Activated T-helper 17 cell treated with anti-CD3 and anti-CD28 coated beads, Interleukin-2, amount 50 U/mL, for 72 hours (primary cell): ENCODE results near the gene ANO2. TPM values are rescaled to one million over a fixed set of nuclear protein-coding genes. Genes with fewer than 3 reads are reported as not detected.

Source experiments
- ATAC-seq: fragments of 150-1000 bp; cut with Tn5 transposase; replicated peaks from 2 replicates; pipeline ENCODE4 v1.10.0; 2021; ENCODE audit warnings: mild to moderate bottlenecking, moderate library complexity
- H3K27ac Mint-ChIP-seq: one replicate; pipeline ENCODE4 v1.8.0; 2022; ENCODE audit warnings: mixed read lengths
- H3K27me3 Mint-ChIP-seq: one replicate; pipeline ENCODE4 v1.8.0; 2022; ENCODE audit warnings: mixed read lengths
- H3K36me3 Mint-ChIP-seq: one replicate; pipeline ENCODE4 v1.8.0; 2022; ENCODE audit warnings: low read depth, mild to moderate bottlenecking, mixed read lengths
- H3K4me1 Mint-ChIP-seq: one replicate; pipeline ENCODE4 v1.8.0; 2022; ENCODE audit warnings: mixed read lengths
- H3K4me3 Mint-ChIP-seq: one replicate; pipeline ENCODE4 v1.8.0; 2022; ENCODE audit warnings: mild to moderate bottlenecking, mixed read lengths
- H3K9me3 Mint-ChIP-seq: one replicate; pipeline ENCODE4 v1.8.0; 2022; ENCODE audit warnings: mixed read lengths
- total RNA-seq, 2 donors: library from RNA; stranded (reverse); gene quantifications; one replicate each; pipeline ENCODE4 v1.2.3, GENCODE V29; 2022

The ANO2 gene
- total RNA-seq, 2 donors from 2014 or later, result not detected

DNA sequence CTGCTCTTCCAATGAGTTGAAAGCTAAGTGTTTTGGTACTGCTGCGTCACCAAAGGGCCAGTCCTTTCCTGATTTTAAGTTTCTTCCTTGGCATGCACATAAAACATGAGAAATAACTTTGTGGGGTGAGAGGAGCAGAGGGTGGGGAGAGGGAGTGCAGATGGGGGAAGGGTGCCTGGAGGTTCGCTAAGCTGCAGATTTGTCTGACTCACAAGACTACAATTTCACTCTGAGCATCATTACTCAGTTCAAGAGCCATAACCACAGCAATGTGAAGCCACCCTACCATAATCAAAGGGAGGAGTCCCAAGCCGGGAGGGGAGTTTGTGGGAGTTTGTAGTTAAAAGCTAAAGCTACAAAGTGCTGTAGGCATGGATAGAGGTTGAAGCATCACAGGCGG is 136.1 kb downstream of the ANO2 start:
- no peaks in the 10 kb centered on the region for H3K4me1 Mint-ChIP-seq
- no peak for ATAC-seq
- no peak overlapping the region for H3K27ac Mint-ChIP-seq
- H3K4me3 Mint-ChIP-seq, result no peak overlapping the region
- no peaks in the 10 kb centered on the region for H3K9me3 Mint-ChIP-seq
- peaks cover 7% of the 10 kb centered on the region for H3K27me3 Mint-ChIP-seq
- no peaks in the 10 kb centered on the region for H3K36me3 Mint-ChIP-seq

DNA sequence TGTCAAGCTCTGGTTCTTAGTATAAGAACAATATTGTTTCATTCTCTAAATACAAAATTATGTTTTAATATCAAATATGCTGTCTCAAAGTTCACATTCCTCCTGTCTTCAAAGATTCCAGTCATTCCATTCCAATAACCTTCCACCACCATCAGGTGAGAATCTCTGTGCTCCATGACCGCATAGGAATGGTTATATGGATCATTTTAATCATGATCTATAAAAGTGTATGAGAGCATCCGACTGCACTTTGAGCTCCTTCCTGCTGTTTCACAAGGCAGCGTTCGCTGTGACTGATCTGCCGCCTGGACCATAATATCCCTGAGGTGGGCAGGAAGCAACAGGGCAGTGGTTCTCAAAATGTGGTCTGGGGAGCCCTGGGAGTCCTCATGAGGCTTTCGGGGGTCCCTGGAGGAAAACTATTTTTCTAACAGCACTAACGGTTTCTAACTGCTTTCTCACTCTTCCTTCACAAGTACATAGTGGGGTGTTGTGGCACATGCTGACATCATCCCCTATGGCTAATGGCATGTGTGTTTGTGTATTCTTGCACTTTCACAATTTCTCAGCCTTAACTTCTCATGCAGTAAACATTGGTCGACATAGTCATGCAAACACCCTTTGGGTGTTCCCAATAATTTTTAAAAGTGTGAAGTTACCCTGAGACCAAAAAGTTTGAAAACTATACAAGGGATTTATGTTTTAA is 137.4 kb downstream of the ANO2 start:
- no peaks in the 10 kb centered on the region for H3K36me3 Mint-ChIP-seq
- no peaks in the 10 kb centered on the region for H3K9me3 Mint-ChIP-seq
- no peak overlapping the region for H3K27ac Mint-ChIP-seq
- H3K4me1 Mint-ChIP-seq, result no peaks in the 10 kb centered on the region
- no peak overlapping the region for H3K4me3 Mint-ChIP-seq
- peaks cover 6% of the 10 kb centered on the region for H3K27me3 Mint-ChIP-seq
- ATAC-seq, result no peak

DNA sequence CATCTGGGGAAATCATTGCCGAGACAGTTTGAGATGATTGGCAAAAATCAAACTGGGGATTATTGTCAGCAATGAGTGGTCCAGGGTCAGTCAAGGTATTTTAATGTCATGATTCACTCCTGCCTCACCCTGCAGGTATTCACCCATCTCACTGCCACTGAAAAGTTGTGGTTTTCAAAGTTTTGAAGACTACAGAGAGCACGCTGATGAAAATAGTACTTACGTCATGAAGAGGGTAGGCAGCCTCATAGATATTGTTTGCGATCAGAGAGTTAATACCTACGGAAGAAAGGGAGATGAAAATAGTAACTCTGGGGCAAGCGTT is 138.0 kb downstream of the ANO2 start:
- Mint-ChIP-seq H3K9me3 (no peaks in the 10 kb centered on the region), H3K4me1 (no peaks in the 10 kb centered on the region), H3K4me3 (no peak overlapping the region), H3K27ac (no peak overlapping the region), H3K36me3 (no peaks in the 10 kb centered on the region), H3K27me3 (peaks cover 6% of the 10 kb centered on the region)
- no peak for ATAC-seq

DNA sequence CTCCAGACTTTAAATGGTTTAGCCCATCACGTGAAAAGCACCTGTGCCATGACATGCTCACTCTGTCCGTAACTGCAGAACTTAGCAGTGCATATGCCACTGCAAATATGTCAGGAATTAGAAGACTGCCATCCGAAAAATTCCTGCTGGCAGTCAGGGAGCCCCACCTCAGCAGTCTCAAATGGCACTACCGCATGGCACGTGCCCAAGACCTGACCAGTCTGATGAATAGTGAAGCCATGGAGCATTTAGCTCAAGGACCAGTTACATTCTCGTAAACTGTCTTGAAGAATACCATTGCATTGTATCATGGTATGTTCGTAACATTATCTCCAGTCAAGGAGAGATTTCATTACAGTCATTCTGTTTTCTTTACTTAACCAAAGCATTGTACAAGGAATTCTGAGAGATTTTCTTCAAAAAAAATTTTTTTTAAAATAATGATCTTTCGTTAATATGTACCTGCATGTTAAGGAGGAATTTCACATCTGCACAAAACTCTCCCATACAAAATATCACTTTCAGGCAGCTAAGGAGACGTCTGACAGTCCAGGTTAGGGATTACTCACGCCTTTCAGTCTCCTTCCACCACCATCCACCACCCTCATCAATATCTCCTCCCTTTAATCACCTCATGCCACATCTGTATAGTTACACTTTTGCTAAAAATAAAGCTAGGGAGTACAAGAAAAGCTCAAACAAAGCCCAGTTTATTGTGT is 138.5 kb downstream of the ANO2 start:
- Mint-ChIP-seq H3K4me3 (no peak overlapping the region), H3K27me3 (peaks cover 6% of the 10 kb centered on the region), H3K4me1 (no peaks in the 10 kb centered on the region), H3K36me3 (no peaks in the 10 kb centered on the region), H3K27ac (no peak overlapping the region), H3K9me3 (no peaks in the 10 kb centered on the region)
- ATAC-seq, result no peak

DNA sequence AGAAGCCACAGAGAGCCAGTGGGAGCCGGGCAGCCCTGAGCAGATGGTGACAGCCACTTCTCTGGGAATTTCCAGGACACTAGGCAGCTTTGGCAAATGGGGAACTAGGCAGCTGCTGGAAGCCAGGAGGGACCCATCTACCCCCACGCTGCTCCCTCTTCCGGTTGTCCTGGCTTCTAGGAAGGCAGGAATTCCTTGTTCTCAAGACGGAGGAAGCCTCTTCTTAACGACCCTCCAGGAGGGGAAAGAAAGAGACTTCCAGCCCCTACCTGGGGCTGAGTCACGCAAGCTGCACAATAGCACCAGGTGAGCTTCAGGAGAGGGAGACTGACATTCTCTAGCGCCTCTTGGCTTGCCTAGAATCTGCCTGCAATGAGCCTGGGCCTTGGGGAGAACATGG is 141.5 kb downstream of the ANO2 start:
- ATAC-seq, result no peak
- H3K9me3 Mint-ChIP-seq, result no peaks in the 10 kb centered on the region
- no peaks in the 10 kb centered on the region for H3K4me1 Mint-ChIP-seq
- H3K4me3 Mint-ChIP-seq, result no peak overlapping the region
- peaks cover 18% of the 10 kb centered on the region for H3K27me3 Mint-ChIP-seq
- H3K27ac Mint-ChIP-seq, result no peak overlapping the region
- H3K36me3 Mint-ChIP-seq, result no peaks in the 10 kb centered on the region

DNA sequence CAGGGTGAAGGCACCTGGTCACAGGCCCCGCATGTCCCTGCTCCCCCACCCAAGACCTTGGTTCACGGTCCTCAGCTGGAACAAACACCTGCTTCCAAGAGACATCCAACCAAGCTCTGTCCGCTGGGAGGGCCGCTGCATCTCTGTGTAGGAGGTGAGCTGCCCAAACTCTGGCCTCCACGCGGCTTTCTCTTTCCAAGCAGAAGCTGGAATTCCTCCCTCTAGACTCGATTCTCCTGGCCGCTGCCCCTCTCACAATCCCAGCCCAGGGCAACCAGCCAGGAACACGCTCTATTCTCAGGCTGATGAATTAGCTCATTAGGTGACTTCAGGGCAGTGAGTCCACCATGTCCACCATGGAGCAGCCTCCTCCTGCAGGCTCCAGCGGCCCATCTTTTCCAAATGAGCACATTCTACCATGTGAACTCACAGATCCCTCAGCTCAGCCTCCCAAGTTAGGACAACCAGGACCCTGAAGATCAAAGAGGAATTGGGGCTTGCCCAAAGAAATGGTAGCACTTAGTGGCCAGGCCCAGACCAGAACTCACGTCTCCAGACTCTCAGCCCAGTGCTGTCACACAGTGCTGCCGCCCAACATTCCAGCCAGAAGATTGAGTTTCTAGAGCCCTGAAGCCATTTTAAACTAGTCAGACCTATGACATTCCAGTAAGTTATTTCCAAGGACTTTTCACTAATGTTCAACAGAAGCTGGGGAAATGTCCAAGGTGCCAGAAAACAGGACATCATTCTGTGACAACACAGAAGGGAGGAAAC is 146.6 kb downstream of the ANO2 start:
- H3K4me3 Mint-ChIP-seq, result no peak overlapping the region
- peaks cover 22% of the 10 kb centered on the region for H3K27me3 Mint-ChIP-seq
- no peaks in the 10 kb centered on the region for H3K9me3 Mint-ChIP-seq
- H3K27ac Mint-ChIP-seq, result no peak overlapping the region
- no peak for ATAC-seq
- no peaks in the 10 kb centered on the region for H3K4me1 Mint-ChIP-seq
- no peaks in the 10 kb centered on the region for H3K36me3 Mint-ChIP-seq

DNA sequence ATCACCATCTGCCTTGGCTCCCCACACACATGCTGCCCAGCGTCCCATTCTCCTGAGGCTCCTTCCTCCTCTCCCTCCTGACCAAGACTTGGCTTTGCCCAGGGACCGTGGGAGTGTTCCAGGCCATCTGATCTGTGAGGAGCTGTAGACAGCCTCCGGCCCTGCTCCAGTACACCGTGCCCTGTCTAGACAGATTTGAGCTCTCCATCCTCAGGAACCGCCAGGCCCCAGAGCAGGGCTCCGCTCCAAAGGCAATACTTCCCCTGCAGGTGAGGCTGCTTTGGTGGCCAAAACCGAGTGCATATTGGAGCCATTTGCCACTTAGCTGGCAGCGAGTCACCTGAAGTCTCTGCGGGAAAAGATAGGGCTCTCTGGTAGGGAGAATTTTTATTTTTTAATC is 147.4 kb downstream of the ANO2 start:
- H3K36me3 Mint-ChIP-seq, result no peaks in the 10 kb centered on the region
- H3K27ac Mint-ChIP-seq, result no peak overlapping the region
- no peaks in the 10 kb centered on the region for H3K4me1 Mint-ChIP-seq
- ATAC-seq, result no peak
- H3K27me3 Mint-ChIP-seq, result peaks cover 22% of the 10 kb centered on the region
- no peak overlapping the region for H3K4me3 Mint-ChIP-seq
- no peaks in the 10 kb centered on the region for H3K9me3 Mint-ChIP-seq

DNA sequence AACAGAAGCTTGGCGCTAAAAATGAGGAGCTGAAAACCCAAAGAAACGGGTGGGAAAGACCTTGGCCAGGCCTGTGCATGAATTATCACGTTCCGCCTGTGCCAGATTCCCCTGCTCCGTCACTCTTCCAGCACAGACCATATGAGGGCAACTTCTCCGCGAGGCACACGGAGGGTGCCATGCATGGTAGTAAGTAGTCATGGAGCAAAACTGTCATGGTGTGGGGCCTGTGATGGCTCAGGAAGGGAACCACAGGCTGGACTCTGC is 148.2 kb downstream of the ANO2 start:
- no peak for ATAC-seq
- Mint-ChIP-seq H3K4me1 (no peaks in the 10 kb centered on the region), H3K27ac (no peak overlapping the region), H3K27me3 (peaks cover 28% of the 10 kb centered on the region), H3K9me3 (no peaks in the 10 kb centered on the region), H3K4me3 (no peak overlapping the region), H3K36me3 (no peaks in the 10 kb centered on the region)

DNA sequence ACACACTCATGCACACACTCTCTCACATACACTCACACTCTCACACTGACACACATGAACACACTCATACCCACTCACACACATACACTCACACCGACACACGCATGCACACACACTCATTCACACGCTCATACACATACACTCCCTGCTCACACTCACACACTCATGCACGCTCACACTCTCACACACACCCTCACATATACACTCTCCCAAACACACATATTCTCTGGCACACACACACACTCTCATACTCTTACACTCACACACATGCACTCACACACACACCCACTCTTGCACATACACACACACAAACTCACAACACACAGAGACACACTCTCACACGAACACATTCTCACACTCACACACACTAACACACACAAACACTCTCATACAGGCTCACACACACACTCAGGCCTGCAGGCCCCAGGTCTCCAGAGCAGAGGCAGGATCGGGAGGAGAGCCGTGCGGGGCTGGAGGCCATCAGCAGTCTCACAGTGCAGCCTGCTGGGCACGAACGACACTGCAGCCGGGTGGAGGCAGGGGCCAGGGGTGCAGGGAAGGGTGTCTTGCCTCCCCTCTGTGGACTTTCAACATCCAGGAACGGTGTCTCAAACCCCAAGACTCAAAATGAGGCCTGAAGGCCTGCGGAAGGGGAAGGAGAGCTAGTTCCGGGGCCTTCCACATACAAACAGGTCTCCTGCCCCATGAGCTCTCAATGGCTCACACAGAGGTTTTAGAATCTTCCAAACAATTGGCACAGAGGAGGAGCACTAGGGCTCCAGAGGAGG is 148.7 kb downstream of the ANO2 start:
- Mint-ChIP-seq H3K4me1 (no peaks in the 10 kb centered on the region), H3K27me3 (peaks cover 28% of the 10 kb centered on the region), H3K27ac (no peak overlapping the region), H3K4me3 (no peak overlapping the region), H3K9me3 (no peaks in the 10 kb centered on the region), H3K36me3 (no peaks in the 10 kb centered on the region)
- no peak for ATAC-seq

DNA sequence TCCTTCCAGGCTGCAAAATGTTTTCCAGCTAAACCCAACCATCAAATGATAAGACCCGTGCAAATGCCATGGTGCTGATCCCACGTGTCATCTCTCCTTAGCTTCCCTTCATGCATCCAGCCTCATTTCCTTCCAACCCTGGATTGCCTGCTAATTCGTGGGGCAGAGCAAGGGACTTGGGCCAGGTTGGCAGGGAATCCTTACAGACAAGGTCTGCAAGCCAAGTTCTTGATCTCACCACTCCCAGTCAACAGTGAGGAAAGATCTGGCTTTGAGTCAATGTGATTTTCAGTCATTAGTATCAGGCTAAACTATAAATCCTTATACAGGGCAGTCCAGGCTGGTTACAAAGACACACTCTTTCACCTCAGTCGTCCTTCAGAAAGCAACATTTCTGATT is 150.9 kb downstream of the ANO2 start:
- H3K27ac Mint-ChIP-seq, result no peak overlapping the region
- ATAC-seq, result no peak
- H3K9me3 Mint-ChIP-seq, result no peaks in the 10 kb centered on the region
- no peak overlapping the region for H3K4me3 Mint-ChIP-seq
- H3K4me1 Mint-ChIP-seq, result no peaks in the 10 kb centered on the region
- H3K27me3 Mint-ChIP-seq, result peaks cover 32% of the 10 kb centered on the region
- H3K36me3 Mint-ChIP-seq, result no peaks in the 10 kb centered on the region

DNA sequence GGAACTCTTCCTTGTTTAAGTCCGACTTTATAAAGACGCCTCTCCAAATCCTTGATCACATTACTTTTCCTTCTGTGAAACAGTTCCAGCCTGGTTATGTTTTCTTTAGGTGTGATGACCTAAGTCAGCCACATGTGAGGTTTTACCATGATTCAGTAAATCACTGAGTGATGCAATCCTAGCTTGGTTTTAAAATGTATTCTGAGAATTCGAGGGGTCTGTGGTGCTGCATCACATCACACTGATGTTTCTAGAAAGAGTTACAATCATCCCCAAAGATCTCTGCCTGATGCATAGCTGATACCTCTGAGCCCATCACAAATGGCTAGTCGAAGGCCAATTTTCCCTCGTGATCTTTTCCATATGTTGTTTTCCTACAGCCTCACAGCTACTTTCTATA is 152.7 kb downstream of the ANO2 start:
- no peaks in the 10 kb centered on the region for H3K9me3 Mint-ChIP-seq
- H3K4me3 Mint-ChIP-seq, result no peak overlapping the region
- ATAC-seq, result no peak
- H3K27me3 Mint-ChIP-seq, result peaks cover 31% of the 10 kb centered on the region
- no peak overlapping the region for H3K27ac Mint-ChIP-seq
- H3K36me3 Mint-ChIP-seq, result no peaks in the 10 kb centered on the region
- no peaks in the 10 kb centered on the region for H3K4me1 Mint-ChIP-seq

DNA sequence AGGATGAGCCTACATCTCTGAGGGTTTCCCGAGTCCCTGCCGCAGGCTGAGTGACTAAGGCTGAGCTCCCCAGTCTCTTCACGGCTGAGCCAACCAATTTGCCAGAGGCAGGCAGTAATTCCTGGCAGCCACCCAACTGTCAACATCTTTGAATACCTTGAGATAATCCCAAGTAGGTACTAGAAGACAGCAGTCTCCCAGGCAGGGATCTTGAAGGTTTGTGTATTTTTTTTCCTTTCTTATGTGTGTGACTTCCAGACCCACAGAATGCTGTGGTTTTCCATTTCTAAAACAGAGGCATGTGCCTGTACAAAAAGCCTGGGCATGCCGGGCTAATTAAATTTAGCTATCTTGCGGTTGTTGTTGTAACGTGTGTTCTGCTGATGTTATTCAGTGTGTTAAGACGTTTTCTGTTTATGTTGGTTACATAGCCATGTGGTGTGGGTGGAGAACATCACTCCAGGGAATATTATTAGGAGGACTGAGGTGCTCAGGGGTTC is 155.5 kb downstream of the ANO2 start:
- Mint-ChIP-seq H3K4me3 (no peak overlapping the region), H3K27me3 (peaks cover 29% of the 10 kb centered on the region), H3K4me1 (no peaks in the 10 kb centered on the region), H3K27ac (no peak overlapping the region), H3K36me3 (no peaks in the 10 kb centered on the region), H3K9me3 (no peaks in the 10 kb centered on the region)
- ATAC-seq, result no peak

DNA sequence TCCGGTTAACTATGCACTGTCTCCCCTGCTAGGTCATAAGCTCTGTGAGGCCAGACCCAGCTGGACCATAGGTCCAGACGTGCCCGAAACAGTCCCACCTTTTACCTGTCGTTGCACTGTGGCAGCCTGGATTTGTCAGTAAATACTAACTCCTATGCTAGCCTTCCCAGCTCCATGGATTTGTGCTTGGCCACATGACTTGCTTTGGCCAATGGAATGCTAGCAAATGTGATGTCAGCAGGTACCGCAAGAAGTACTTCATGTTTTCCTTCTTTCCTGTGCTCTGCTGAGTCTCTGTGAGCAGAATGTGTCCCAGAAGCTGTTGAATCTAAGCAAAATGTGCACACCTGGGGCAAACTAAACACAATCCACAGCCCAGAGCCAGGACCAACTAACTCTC is 157.2 kb downstream of the ANO2 start:
- H3K36me3 Mint-ChIP-seq, result no peaks in the 10 kb centered on the region
- H3K27me3 Mint-ChIP-seq, result peaks cover 28% of the 10 kb centered on the region
- no peak overlapping the region for H3K4me3 Mint-ChIP-seq
- no peak for ATAC-seq
- peaks cover 5% of the 10 kb centered on the region for H3K9me3 Mint-ChIP-seq
- no peak overlapping the region for H3K27ac Mint-ChIP-seq
- no peaks in the 10 kb centered on the region for H3K4me1 Mint-ChIP-seq

DNA sequence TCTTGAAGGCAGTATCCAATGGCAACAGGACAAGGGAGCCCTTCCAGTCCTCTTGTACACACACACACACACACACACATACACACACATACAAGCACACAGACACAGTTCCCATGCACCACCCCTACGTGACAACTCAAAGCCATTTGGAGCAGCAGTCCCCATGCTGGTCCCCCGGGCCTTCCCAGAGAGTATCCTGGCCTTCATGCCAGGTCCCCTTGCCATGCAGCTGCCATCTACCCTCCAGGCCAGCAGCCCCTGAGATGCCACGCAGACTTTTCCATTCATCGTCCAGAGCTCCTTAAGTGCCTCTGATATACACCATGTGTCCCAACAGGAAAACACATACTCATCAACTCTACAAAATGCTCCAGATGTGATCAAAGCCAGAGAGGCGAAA is 159.5 kb downstream of the ANO2 start:
- H3K4me1 Mint-ChIP-seq, result no peaks in the 10 kb centered on the region
- no peaks in the 10 kb centered on the region for H3K36me3 Mint-ChIP-seq
- H3K27me3 Mint-ChIP-seq, result peaks cover 18% of the 10 kb centered on the region
- H3K4me3 Mint-ChIP-seq, result no peak overlapping the region
- H3K9me3 Mint-ChIP-seq, result peaks cover 5% of the 10 kb centered on the region
- no peak for ATAC-seq
- no peak overlapping the region for H3K27ac Mint-ChIP-seq
